ENCODE data around the gene SATB2.

DNA sequence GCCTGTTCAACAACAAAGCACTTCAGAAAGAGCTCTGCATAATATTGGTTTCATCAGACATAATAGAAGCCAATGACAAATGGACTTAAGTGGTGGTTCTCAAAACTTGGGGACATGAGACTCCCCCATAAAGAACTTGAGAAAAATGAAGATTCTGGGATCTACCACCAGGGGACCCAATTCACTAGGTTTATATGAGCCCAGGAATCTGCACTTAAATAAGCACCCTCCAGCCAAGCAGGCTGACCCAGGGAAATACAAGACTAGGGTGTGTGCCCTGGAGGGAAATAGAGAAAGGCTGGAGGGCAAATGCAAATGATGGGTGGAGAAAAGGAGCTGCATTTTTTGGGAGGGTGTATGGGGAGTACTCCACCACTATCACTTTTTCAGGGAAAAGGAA lies 52.5 kb downstream of the SATB2 start:
- TF ChIP-seq, protein P1, sequence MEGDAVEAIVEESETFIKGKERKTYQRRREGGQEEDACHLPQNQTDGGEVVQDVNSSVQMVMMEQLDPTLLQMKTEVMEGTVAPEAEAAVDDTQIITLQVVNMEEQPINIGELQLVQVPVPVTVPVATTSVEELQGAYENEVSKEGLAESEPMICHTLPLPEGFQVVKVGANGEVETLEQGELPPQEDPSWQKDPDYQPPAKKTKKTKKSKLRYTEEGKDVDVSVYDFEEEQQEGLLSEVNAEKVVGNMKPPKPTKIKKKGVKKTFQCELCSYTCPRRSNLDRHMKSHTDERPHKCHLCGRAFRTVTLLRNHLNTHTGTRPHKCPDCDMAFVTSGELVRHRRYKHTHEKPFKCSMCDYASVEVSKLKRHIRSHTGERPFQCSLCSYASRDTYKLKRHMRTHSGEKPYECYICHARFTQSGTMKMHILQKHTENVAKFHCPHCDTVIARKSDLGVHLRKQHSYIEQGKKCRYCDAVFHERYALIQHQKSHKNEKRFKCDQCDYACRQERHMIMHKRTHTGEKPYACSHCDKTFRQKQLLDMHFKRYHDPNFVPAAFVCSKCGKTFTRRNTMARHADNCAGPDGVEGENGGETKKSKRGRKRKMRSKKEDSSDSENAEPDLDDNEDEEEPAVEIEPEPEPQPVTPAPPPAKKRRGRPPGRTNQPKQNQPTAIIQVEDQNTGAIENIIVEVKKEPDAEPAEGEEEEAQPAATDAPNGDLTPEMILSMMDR (conservative IDR thresholded peaks at IDR 0.05), result peak; percentile 29; the same call in 1 of the 2 replicates
- TF ChIP-seq EZH2 (IDR thresholded peaks at IDR 0.05; ENCODE audit: low read depth), result no peak
